Fibroblast of the aortic adventitia (primary cell): ENCODE measurements around the gene SKA2. TPM values are rescaled to one million over a fixed set of nuclear protein-coding genes. Genes with fewer than 3 reads are reported as not detected.
"Not testable (repeated sequence)": the region's sequence is repeated elsewhere in the genome, so short reads cannot be mapped to it uniquely, and the experiment has no call there.

Source experiments
- DNase-seq: peaks from one replicate; pipeline ENCODE4 v3.0.0-alpha.2; 2010; ENCODE audit warnings: low read depth
- H3K4me3 ChIP-seq: 2 replicates; pipeline ENCODE4 v1.5.1; 2011; ENCODE audit warnings: low read depth, mild to moderate bottlenecking, control low read depth, low read length, moderate library complexity
- total RNA-seq: library from RNA; depleted of rRNA; stranded (reverse); fragments of >200 nt; gene quantifications from 2 replicates; pipeline ENCODE4 v1.2.3, GENCODE V29; 2012; ENCODE audit warnings: low replicate concordance
- TF ChIP-seq, protein P1 (sequence below): IDR thresholded peaks from 2 replicates; pipeline ENCODE4 v1.5.1; 2011; ENCODE audit warnings: mild to moderate bottlenecking, low read length, control low read depth, inconsistent platforms; ENCODE audit not compliant: insufficient read depth

The SKA2 gene
- total RNA-seq, 1 donor: 63.4 TPM

DNA sequence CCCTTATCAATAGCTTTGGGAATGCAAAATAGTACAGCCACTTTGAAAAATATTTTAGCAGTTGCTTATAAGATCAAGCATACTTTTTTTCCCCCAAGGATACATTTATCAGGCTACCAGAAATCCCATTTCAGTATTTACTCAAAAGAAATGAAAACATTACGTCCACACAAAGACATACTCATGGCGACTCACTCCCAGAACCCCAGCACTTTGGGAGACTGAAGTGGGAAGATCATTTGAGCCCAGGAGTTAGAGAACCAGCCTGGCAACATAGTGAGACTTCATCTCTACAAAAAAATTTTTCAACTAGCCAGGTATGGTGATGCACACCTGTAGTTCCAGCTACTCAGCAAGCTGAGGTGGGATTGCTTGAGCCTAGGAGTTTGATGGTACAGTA lies 5.9 kb downstream of the SKA2 start:
- no peak for DNase-seq
- TF ChIP-seq, protein P1, sequence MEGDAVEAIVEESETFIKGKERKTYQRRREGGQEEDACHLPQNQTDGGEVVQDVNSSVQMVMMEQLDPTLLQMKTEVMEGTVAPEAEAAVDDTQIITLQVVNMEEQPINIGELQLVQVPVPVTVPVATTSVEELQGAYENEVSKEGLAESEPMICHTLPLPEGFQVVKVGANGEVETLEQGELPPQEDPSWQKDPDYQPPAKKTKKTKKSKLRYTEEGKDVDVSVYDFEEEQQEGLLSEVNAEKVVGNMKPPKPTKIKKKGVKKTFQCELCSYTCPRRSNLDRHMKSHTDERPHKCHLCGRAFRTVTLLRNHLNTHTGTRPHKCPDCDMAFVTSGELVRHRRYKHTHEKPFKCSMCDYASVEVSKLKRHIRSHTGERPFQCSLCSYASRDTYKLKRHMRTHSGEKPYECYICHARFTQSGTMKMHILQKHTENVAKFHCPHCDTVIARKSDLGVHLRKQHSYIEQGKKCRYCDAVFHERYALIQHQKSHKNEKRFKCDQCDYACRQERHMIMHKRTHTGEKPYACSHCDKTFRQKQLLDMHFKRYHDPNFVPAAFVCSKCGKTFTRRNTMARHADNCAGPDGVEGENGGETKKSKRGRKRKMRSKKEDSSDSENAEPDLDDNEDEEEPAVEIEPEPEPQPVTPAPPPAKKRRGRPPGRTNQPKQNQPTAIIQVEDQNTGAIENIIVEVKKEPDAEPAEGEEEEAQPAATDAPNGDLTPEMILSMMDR: no peak
- no peak overlapping the region for H3K4me3 ChIP-seq

- TF ChIP-seq, protein P1: no peak
- no peak overlapping the region for H3K4me3 ChIP-seq
- no peak for DNase-seq
Measured at GRCh38 chr17:59145571-59146096, 9.4 kb downstream of the SKA2 start.

- H3K4me3 ChIP-seq: no peak overlapping the region
- TF ChIP-seq, protein P1: no peak
- no peak for DNase-seq
Measured at GRCh38 chr17:59141860-59142259, 13.1 kb downstream of the SKA2 start.

GRCh38 chr17:59139939-59140338 lies 15.0 kb downstream of the SKA2 start:
- DNase-seq: no peak
- no peak overlapping the region for H3K4me3 ChIP-seq
- TF ChIP-seq, protein P1: no peak

DNA sequence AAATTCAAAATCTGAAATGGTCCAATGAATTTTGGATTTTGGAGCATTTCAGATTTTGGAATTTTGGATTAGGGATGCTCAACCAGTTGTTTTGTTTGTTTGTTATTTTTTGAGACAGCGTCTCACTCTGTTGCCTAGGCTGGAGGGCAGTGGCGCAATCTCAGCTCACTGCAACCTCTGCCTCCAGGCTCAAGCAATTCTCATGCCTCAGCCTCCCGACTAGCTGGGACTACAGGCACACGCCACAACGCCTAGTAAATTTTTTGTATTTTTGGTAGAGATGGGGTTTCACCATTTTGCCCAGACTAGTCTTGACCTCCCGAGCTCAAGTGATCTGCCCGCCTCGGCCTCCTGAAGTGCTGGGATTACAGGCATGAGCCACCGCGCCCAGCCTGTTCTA lies 16.6 kb downstream of the SKA2 start:
- not testable (repeated sequence) for DNase-seq, H3K4me3 ChIP-seq

DNA sequence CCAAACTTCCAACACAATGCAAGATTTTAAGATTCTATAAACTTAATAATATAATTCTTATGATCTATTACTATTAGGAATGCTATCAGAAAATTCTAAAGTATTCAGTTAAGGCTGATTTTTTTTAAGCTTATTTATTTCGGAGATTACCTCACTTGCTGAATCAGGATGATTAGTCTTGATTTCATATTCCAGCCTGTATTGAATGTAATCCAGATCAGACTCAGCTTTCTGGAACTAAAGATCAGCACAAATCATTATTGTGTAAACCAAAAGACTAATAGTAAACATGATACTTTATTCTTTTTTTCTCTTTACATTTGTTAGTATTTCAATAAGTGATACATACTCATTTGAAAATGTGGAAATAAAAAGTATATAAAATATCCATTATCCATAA lies 23.9 kb downstream of the SKA2 start:
- peak; percentile 35 for DNase-seq
- no peak overlapping the region for H3K4me3 ChIP-seq
- TF ChIP-seq, protein P1: no peak

GRCh38 chr17:59129814-59130213 lies 25.2 kb downstream of the SKA2 start:
- no peak overlapping the region for H3K4me3 ChIP-seq
- TF ChIP-seq, protein P1: no peak

More at GRCh38 chr17:59129814-59130213, 25.2 kb downstream of the SKA2 start:
- no peak for DNase-seq
